ENCODE measurements around the gene DNAH7.
"Not testable (repeated sequence)": the region's sequence is repeated elsewhere in the genome, so short reads cannot be mapped to it uniquely, and the experiment has no call there.

Gene DNAH7

GRCh38 chr2:195709901-195710806 is 358.5 kb downstream of the DNAH7 start:
- DNase-seq, result no peak

GRCh38 chr2:195706161-195706900 is 362.3 kb downstream of the DNAH7 start:
- no peak for DNase-seq

GRCh38 chr2:195700480-195700879 is 368.2 kb downstream of the DNAH7 start:
- no peak for DNase-seq

- no peak for DNase-seq
Observed at GRCh38 chr2:195697681-195698220, 370.9 kb downstream of the DNAH7 start.

GRCh38 chr2:195696012-195696411 is 372.6 kb downstream of the DNAH7 start:
- DNase-seq, result no peak

GRCh38 chr2:195695002-195695631 is 373.5 kb downstream of the DNAH7 start:
- DNase-seq, result no peak

- DNase-seq, result no peak
Observed at GRCh38 chr2:195694553-195694952, 374.1 kb downstream of the DNAH7 start.

GRCh38 chr2:195692531-195692930 is 376.1 kb downstream of the DNAH7 start:
- not testable (repeated sequence) for DNase-seq

All from activated T-cell treated with anti-CD3 and anti-CD28 coated beads for 4 hours (primary cell).